Measurements from ENCODE around the gene MSH2.

MSH2 gene

DNA sequence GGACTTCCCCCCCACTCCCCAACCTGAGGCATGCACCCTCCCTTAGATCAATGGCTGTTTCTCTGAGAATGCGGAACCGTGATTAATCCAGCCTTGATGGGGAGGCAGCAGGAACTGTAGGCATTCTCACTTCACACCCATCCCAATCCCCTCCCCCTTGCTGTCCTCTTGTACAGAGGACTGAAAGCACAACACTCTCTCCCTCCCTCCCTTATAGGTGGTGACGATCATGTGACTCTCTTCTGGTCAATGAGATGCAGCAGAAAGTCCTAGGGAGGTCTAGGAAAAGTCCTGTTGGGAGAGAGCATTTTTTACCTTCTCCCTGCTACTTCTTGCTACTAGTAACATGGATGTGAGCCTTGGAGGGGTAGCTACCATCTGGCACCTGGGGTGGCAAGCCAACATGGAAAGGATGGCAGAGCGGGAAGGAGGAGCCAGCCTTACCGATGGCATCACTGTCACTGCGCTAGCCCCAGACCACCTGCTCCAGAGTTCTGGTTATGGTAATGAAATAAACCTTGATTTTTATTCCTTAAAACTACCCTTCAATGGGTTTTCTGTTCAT, 106.9 kb downstream of the MSH2 start:
- DNase-seq = no peak

DNA sequence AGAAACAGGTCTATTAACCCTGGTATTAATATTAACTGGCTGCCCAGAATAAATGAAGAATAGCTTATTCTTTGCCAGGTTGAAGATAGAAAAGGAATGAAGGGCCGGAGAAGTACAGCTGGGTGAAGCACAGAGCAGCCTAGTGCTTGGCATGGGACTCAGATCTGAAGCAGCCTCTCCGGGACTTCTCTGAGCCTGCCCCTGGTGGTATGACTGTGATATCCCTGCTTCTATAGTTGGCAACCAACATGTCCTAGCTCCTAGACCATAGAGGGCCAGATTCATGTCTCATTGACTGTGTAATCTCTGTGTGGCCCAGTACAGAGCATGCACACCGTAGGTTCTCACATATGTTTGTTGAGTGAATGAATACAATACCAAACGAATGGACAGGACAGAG, 107.8 kb downstream of the MSH2 start:
- DNase-seq = no peak

DNA sequence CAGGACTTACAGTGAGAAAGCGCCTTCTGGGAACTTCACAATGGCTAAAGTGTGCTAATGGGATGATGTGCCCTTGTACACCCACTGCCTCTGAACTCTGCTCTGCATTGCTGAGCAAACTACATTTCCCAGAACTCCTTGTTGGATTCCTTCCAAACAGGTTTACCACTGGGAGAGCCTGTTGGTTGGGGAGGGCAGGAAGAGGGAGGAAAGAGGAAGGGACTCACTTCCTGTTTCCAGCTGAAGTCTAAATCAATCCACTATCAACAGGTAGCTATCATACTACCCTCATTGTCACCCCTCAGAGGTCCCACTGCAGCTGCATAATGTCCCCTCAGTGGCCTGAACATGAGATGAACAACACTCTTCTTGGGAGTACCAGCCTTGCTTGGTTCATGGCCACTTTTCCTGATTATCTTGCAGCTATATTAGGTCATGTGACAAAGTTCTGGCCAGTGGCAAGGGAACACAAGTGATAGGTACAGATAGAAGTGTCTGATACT, 109.7 kb downstream of the MSH2 start:
- DNase-seq = no peak

DNA sequence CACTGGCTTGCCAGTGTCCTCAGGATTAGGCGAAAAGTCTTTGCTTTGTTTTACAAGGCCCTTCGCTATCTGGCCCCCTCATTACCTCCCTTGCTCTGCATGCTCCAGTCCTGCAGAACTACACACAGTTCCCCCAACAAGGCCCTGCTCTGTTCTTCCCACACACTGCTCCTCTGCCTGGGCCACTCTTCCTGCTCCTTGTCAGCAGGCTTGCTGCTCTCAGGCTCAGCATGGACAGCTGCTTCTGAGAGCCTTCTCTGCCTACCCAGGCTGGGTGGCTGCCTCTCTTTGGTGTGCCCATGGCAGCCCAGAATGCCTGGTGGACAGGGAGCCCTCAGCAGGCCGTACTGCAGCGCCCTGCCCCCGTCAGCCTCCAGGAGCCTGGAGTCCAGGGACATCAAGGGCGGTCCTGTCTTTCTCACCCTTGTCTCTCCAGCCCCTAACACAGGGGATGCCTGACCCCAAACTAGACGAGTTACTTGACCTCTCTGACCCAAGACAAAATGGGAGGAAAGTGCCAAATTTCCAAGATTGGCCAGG, 111.1 kb downstream of the MSH2 start:
- DNase-seq = no peak

DNA sequence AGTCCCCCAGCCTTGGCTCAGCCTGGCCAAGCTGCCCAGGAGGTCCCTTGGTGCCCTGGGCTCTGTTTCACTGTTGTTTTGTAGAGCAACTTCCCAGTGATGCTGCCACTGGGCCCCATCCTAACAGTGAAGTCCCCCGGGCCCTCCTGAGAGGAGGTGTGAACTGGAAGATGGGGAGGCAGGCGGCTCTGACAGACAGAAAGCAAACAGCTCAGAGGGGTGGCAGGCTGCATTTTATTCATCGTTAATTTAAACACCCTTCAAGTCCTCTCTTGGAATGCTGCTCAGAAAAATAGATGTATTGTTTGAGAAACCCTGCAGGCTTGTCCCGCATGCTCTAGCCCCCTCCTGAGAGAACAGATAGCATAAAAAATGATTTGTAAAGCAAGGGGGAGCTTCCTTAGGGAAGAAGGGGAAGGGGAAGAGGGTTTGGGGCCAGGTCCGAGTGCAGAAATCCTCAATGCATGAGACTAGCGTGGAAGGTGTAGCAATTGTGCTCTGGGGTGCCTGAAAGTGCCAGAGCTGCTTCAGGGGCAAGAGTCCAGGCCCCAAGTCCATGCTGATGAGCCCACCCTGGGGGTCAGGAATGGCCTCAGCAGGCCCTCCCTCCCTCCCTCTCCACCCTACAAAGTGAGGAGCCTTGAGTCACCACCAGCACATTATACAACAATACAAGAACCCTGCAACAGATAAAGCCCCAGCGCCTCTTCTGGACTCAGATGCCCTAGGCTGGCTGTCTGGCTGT, 113.6 kb downstream of the MSH2 start:
- no peak for DNase-seq

DNA sequence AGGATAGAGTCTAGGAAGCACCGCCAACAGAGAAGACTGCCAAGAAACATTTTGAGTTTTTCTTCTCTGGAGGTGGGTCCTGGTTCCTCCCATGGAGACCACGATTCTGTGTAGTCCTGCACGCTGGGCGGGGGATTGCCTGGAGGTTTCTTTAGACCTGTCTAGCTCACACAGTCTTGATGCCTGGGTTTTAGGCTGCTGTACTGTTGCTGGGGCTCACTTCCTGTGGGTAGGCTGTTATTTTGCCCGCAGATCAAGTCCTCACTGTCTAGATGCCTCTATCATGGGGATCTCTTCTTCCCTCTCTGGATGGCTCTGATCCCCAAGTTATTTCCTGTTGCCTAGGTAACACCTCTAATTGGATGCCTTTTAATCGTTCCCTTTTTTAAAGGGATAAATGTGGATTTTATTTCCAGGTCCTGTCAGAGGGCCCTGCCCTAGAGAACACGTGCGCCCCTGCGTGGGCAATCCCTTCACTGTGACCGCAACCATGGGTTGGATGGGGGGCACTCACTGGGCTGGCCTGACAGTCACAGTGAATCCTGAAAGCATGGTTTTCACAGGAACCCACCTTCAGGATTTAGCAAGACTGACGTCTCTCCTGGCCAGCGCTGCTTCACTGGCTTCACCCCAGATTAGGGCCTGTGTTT, 115.7 kb downstream of the MSH2 start:
- DNase-seq = no peak

DNA sequence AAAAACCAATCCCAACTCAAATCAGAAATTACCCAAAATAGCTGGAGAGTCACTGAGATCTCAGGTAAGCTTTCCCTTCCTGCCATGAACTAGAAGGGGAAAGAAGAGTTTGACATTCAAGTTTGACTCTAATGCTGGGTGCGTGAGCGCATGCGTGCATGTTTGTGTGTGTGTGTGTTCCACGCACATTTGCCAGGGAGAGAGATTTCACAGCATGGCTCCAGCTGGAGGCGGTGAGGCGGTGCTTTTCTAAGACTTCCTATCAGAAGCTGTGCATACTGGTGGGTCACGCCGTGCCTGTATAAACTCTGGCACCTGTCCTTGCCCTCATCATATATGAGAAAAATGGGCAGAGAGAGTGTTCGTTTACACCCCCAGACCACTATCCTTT, 116.2 kb downstream of the MSH2 start:
- DNase-seq = no peak

DNA sequence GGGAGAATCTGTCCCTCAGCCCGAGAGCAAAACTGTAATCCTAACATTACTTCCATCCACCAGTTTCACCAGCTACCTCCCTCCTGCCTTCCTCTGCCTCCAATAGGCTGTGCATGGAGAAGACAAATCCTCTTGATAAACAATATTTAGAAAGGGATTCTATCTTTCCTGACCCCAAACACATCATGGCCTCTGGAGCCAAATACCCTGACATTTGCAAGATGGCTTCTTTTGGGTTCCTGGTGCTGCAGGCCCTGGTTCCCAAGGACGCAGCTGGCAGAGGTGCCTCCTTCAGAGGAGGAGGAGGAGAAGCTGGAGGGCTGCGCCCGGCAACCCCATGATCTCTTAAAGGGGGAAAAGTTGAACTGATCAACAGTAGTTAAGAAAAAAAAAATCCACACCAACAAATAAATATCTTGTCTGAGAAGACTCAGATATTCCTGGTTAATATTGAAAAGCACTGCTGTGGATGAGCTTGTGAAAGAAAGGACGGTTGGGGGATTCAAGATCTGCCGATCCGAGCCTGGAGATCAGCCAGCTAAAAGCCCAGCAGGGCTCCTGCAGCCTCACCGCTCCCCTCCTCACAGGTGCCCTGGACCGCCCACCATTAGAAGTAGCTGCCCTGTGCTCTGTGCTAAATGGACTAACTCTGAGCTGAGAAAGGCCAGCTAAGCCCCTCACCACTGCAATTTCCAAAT, 116.8 kb downstream of the MSH2 start:
- DNase-seq = no peak

DNA sequence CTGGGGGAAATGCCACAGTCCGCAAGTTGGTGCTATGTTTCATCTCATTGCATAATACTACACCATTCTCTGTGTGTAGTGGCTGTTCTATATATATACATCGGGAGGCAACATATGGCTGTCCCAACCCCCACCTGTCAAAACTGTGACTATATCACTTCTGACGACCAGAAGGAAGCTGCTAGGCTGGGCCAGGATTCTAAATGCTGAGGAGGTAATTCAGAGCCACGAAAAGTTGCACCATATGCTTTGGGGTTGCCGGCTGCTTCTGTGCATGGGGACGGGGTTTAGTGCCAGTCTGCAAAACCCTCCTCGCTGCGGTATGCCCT, 117.3 kb downstream of the MSH2 start:
- DNase-seq = no peak

DNA sequence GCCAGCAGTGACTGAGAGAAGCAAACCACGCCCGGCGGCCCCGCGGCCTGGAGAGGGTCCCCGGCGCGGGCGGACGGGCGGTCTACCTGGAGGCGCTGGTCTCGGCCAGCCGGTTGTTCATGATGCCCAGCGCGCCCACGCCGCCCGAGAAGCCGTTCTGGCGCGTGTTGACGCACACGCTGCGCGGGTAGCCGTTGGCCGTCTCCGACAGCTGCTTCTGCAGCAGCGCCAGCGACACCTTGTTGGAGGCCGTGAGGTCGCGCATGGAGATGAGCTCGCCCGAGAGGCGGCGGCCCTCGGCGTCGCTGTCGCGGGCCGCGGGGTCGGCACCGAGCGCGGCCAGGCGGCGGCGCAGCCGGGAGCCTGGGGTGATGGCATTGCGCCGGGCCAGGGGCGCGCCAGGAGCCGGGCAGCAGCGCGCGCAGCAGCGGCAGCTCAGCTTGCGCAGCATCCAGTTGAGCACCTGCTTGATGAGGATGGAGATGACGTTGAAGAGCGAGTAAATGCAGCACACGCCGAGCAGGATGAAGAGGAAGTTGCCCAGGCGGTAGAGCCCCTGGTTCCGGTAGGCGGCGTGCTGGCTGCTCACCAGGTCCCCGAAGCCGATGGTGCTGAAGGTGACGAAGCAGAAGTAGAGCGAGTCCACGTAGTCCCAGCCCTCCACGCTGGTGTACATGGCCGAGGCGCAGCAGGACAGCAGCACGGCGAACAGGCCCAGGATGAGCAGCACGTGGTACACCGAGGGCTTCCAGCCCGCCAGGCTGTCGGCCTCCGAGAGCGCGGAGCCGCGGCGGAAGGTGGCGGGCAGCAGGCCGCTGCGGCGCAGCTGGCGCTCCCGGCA, 118.1 kb downstream of the MSH2 start:
- DNase-seq = peak; percentile 76

DNA sequence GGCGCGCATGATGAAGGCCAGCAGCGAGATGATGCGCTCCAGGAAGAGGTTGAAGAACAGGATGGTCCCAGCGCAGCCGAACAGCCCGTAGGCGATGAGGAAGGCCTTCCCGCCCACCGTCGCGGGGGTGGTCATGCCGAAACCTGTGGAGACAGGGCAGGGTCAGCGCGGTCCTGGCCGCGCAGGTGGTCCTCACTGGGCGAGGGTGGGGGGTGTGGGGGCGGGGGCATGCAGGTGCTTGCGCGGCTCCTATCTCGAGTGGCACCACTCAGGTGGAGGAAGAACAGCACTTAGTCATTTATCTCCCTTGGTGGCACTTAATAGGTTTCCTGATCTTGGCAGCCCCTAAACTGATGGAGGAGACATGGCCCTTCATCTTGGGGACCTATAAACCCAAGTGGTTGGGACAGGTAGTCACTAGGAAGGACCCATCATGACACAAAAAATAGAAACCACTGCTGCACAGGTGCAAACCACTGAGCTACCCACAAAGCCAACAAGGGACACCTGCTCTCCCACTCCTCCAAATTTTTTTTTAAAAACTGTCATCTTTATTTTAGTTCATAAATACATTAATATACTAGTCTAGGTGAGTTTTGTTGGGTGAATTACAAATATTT, 118.8 kb downstream of the MSH2 start:
- DNase-seq = no peak

DNA sequence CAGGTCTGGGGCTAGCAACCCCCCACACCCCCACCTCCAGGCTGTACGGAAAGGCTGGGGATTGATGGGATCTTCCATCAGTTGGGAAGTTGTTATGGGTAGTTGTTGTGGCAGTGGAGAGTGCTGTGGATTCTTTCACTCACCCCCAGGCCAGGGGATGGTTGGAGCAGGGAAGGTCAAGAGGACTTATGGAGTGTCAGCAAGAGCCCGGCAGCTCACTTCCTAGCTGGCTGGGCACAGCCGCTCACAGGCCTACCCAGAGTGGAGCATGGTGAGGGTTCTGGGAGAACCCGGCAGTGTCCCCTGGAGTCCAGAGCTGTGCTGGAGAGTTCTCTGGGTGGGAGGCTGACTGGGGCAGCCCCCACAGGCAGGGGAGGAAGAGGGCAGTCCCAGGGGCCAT, 122.2 kb downstream of the MSH2 start:
- no peak for DNase-seq

DNA sequence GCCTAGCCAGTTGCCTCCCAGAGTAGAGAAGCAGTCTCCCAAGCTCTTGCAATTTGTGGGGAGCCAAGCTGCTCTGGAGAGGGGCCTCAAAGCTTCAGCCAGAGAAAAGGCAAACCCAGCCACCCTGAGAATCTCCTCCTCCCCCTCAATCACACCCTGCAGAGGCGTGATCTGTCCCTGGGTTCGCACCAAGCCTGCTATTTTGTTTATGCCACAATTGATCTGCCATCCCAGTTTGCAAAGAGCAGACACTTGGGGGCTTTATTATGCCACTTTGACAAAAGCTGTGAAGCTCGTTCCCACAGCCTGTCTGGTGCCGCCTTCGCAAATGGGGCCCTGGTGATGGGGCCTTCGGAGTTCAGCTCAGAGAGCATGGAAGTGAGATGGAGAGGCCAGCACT, 125.5 kb downstream of the MSH2 start:
- no peak for DNase-seq

DNA sequence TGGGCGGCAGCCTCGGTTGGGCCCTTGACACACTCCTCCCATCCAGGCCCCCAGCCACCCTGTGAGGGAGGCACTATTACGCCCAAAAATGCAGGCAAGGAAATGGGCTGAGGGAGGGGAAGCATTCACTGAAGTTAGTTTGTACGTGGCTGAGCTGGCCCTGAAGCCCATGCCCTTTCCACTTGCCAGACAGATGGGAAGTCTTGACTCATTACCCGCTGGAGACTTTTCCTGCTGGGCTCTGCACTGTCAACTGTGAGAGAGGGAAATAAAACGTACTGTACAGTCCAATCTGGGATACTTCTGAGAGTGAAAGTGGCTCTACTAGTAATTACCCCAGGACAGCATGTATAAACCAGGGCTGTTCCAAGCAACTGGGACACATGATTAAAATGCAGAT, 125.9 kb downstream of the MSH2 start:
- no peak for DNase-seq

DNA sequence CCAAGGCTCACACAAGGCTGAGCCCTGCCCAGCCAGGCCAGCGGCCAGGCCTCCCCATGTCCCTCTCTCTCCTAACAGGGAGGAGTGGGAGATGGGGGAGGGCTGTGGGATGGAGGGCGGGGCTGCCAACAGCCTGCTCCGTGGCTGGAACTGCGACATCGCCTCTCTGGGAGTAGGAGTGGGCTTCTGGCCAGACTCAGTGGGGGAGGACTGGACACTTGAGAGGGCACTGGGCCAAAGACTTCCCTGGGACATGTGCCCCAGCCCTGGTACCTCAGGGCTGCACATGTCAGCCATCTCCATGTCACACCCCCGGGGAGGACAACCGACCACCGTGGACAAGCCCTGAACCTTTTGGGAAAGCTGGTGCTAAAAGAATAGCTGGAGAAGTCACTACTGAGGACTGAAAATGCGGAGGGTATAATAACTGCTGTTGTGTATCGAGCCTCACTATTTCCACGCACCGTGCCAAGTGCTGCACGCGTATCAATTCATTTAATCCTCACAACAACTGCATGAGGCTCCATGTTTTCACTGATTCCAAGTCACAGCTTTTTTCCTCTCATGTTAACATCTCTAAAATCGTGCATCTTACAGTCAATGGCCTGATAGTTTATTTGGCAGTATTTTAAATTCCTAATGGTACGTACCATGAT, 127.3 kb downstream of the MSH2 start:
- DNase-seq = no peak

DNA sequence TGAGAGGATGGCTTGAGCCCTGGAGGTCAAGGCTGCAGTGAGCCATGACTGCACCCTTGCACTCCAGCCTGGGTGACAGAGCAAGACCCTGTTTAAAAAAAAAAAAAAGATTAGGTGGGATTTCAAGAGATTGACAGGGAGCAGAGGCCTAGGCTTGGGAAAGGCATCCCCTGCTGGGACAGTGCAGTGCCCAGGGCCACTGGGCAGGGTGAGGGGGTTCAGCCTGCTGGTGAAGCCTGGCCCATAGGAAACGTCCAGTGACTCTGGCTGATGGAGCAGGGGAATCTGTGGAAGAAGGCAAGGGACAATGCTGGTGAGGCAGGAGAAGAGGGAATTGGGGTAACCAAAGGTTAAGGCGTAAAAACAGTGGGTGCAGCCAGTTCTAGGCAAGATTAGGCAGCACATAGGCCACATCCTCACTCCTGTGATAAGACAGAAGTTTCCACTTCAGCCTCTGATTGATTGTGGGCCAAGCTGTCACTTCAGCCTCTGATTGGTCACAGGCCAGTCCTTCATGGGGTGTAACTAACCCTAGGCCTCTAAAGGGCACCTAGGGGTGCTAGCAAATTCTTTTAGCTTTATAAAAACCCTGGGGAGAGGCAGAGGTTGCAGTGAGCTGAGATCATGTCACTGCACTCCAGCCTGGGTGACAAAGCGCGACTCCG, 128.6 kb downstream of the MSH2 start:
- no peak for DNase-seq

Data from CD4-positive, alpha-beta T cell treated with Interleukin-6 for 4 hours (primary cell).